GM20000 (cell line): ENCODE measurements around the gene SSTR1.

ENCODE experiments used
- DNase-seq: peaks from one replicate; pipeline ENCODE4 v3.0.0; 2012; ENCODE audit warnings: low spot score
- CTCF ChIP-seq: IDR thresholded peaks from 2 replicates; pipeline ENCODE4 v1.5.1; 2012; ENCODE audit warnings: mild to moderate bottlenecking, control low read depth; ENCODE audit errors: extremely low read depth, missing control alignments

Gene SSTR1

GRCh38 chr14:38224338-38224737, 16.6 kb downstream of the SSTR1 start:
- no peak for TF ChIP-seq CTCF
- DNase-seq = no peak

- no peak for TF ChIP-seq CTCF
- no peak for DNase-seq
Measured at GRCh38 chr14:38225946-38226345, 18.2 kb downstream of the SSTR1 start.

- TF ChIP-seq CTCF = no peak
- DNase-seq = no peak
Measured at GRCh38 chr14:38226366-38226765, 18.7 kb downstream of the SSTR1 start.

GRCh38 chr14:38233218-38233617, 25.5 kb downstream of the SSTR1 start:
- no peak for TF ChIP-seq CTCF
- DNase-seq = no peak

GRCh38 chr14:38238332-38238731, 30.6 kb downstream of the SSTR1 start:
- DNase-seq = no peak
- TF ChIP-seq CTCF = no peak

- no peak for TF ChIP-seq CTCF
- DNase-seq = no peak
Measured at GRCh38 chr14:38238878-38239277, 31.2 kb downstream of the SSTR1 start.

- DNase-seq = no peak
Measured at GRCh38 chr14:38243696-38244240, 36.1 kb downstream of the SSTR1 start.

More at GRCh38 chr14:38243696-38244240, 36.1 kb downstream of the SSTR1 start:
- no peak for TF ChIP-seq CTCF
